HEK293T (cell line): ENCODE results near the gene EPHB2.

Experiments used
- ARNT ChIP-seq: fragments of 450-650 bp; IDR thresholded peaks from 2 replicates; pipeline ENCODE4 v1.6.1; 2017; ENCODE audit warnings: mild to moderate bottlenecking
- BHLHE40 ChIP-seq: fragments of 450-650 bp; IDR thresholded peaks from 2 replicates; pipeline ENCODE4 v1.6.1; 2016; ENCODE audit warnings: mild to moderate bottlenecking, moderate library complexity, borderline replicate concordance
- ELF4 ChIP-seq: fragments of 450-650 bp; IDR thresholded peaks from 2 replicates; pipeline ENCODE4 v1.6.1; 2017; ENCODE audit warnings: antibody characterized with exemption
- FOXA1 ChIP-seq: fragments of 450-650 bp; IDR thresholded peaks from 2 replicates; pipeline ENCODE4 v1.6.1; 2016; ENCODE audit warnings: mild to moderate bottlenecking
- FOXK2 ChIP-seq: fragments of 450-650 bp; IDR thresholded peaks from 2 replicates; pipeline ENCODE4 v1.6.1; 2016; ENCODE audit warnings: mild to moderate bottlenecking
- FOXM1 ChIP-seq: fragments of 450-650 bp; IDR thresholded peaks from 2 replicates; pipeline ENCODE4 v1.6.1; 2017; ENCODE audit warnings: mild to moderate bottlenecking, borderline replicate concordance
- L3MBTL2 ChIP-seq: fragments of 450-650 bp; conservative IDR thresholded peaks from 2 replicates; pipeline ENCODE4 v1.6.1; 2016; ENCODE audit warnings: mild to moderate bottlenecking
- LEF1 ChIP-seq: fragments of 450-650 bp; IDR thresholded peaks from 2 replicates; pipeline ENCODE4 v1.6.1; 2017; ENCODE audit warnings: mild to moderate bottlenecking, borderline replicate concordance
- NFRKB ChIP-seq: fragments of 450-650 bp; IDR thresholded peaks from 2 replicates; pipeline ENCODE4 v1.6.1; 2016; ENCODE audit warnings: mild to moderate bottlenecking, moderate library complexity
- PKNOX1 ChIP-seq: fragments of 450-650 bp; IDR thresholded peaks from 2 replicates; pipeline ENCODE4 v1.6.1; 2016
- SP1 ChIP-seq: fragments of 450-650 bp; IDR thresholded peaks from 2 replicates; pipeline ENCODE4 v1.6.1; 2017
- SUZ12 ChIP-seq: fragments of 450-650 bp; IDR thresholded peaks from 2 replicates; pipeline ENCODE4 v1.6.1; 2016; ENCODE audit warnings: mild to moderate bottlenecking
- TARDBP ChIP-seq: fragments of 450-650 bp; IDR thresholded peaks from 2 replicates; pipeline ENCODE4 v1.6.1; 2016
- ZNF384 ChIP-seq: fragments of 450-650 bp; IDR thresholded peaks from 2 replicates; pipeline ENCODE4 v1.6.1; 2016

- TF ChIP-seq TARDBP (no peak), SP1 (no peak), SUZ12 (no peak), L3MBTL2 (no peak), FOXA1 (no peak), FOXM1 (no peak), LEF1 (no peak), BHLHE40 (no peak), ARNT (no peak), ZNF384 (no peak), NFRKB (no peak), ELF4 (no peak), FOXK2 (no peak), PKNOX1 (no peak)
Observed at GRCh38 chr1:22876359-22877111, 165.9 kb downstream of the EPHB2 start.
